GM23338 (cell line): ENCODE measurements around the gene PARVB. TPM values are rescaled to one million over a fixed set of nuclear protein-coding genes. Genes with fewer than 3 reads are reported as not detected.

ENCODE experiments used
- ATAC-seq: fragments of 200-7000 bp; cut with Tn5 transposase; 3 replicates; pipeline ENCODE4 v1.9.1; 2020
- DNase-seq: peaks from one replicate; pipeline ENCODE4 v3.0.0-alpha.2; 2015; ENCODE audit warnings: low spot score
- H2AFZ ChIP-seq: fragments of 200-600 bp; sonication (generic); 2 replicates; pipeline ENCODE4 v1.8.0; 2016; ENCODE audit warnings: antibody characterized with exemption, mild to moderate bottlenecking, moderate library complexity
- H3F3A ChIP-seq: fragments of 200-600 bp; sonication (generic); replicated peaks from 2 replicates; pipeline ENCODE4 v1.8.0; 2017; ENCODE audit warnings: antibody characterized with exemption, mixed run types, low read depth
- H3K27ac ChIP-seq: fragments of 200-600 bp; sonication (generic); 2 replicates; pipeline ENCODE4 v1.6.1; 2016; ENCODE audit warnings: low read depth
- H3K27me3 ChIP-seq: fragments of 200-600 bp; sonication (generic); 2 replicates; pipeline ENCODE4 v1.8.0; 2016; ENCODE audit warnings: mild to moderate bottlenecking, mixed run types, moderate library complexity; ENCODE audit not compliant: insufficient read depth
- H3K36me3 ChIP-seq: fragments of 200-600 bp; sonication (generic); 2 replicates; pipeline ENCODE4 v1.8.0; 2016; ENCODE audit warnings: mild to moderate bottlenecking; ENCODE audit not compliant: insufficient read depth
- H3K4me1 ChIP-seq: fragments of 200-600 bp; sonication (generic); 2 replicates; pipeline ENCODE4 v1.8.0; 2016; ENCODE audit warnings: mild to moderate bottlenecking, moderate library complexity; ENCODE audit not compliant: insufficient read depth
- H3K4me2 ChIP-seq: fragments of 200-600 bp; sonication (generic); 2 replicates; pipeline ENCODE4 v1.7.1; 2017; ENCODE audit warnings: mixed run types
- H3K4me3 ChIP-seq: fragments of 200-600 bp; sonication (generic); 2 replicates; pipeline ENCODE4 v1.6.1; 2016; ENCODE audit warnings: mixed run types
- H3K79me2 ChIP-seq: fragments of 200-600 bp; sonication (generic); replicated peaks from 2 replicates; pipeline ENCODE4 v1.8.0; 2017; ENCODE audit warnings: mild to moderate bottlenecking; ENCODE audit not compliant: insufficient read depth
- H3K9me2 ChIP-seq: fragments of 200-600 bp; sonication (generic); 2 replicates; pipeline ENCODE4 v1.8.0; 2017; ENCODE audit not compliant: insufficient read depth
- H4K20me1 ChIP-seq: fragments of 200-600 bp; sonication (generic); replicated peaks from 2 replicates; pipeline ENCODE4 v1.8.0; 2017; ENCODE audit warnings: mild to moderate bottlenecking; ENCODE audit not compliant: insufficient read depth
- H3K27ac Mint-ChIP-seq: 2 replicates; pipeline ENCODE4 v1.8.0; 2020; ENCODE audit warnings: inconsistent platforms, mild to moderate bottlenecking, moderate library complexity, mixed read lengths
- H3K27me3 Mint-ChIP-seq: 3 replicates; pipeline ENCODE4 v1.8.0; 2022; ENCODE audit warnings: low read depth, mild to moderate bottlenecking, moderate library complexity, mixed read lengths, inconsistent platforms; ENCODE audit not compliant: insufficient read depth, poor library complexity
- H3K36me3 Mint-ChIP-seq: 3 replicates; pipeline ENCODE4 v1.8.0; 2021; ENCODE audit warnings: low read depth, mild to moderate bottlenecking, inconsistent platforms, moderate library complexity, mixed read lengths
- H3K4me1 Mint-ChIP-seq: 3 replicates; pipeline ENCODE4 v1.8.0; 2020; ENCODE audit warnings: mild to moderate bottlenecking, inconsistent platforms, mixed read lengths
- H3K4me3 Mint-ChIP-seq: 3 replicates; pipeline ENCODE4 v1.8.0; 2021; ENCODE audit warnings: moderate library complexity, mild to moderate bottlenecking, inconsistent platforms, mixed read lengths
- H3K9me3 Mint-ChIP-seq: 3 replicates; pipeline ENCODE4 v1.8.0; 2020; ENCODE audit warnings: moderate library complexity, mild to moderate bottlenecking, inconsistent platforms, mixed read lengths
- CREB1 ChIP-seq: fragments of 250-450 bp; sonication (Bioruptor Pico); IDR thresholded peaks from 2 replicates; pipeline ENCODE4 v1.5.0; 2020; ENCODE audit warnings: low read depth, mild to moderate bottlenecking, moderate library complexity
- CTCF ChIP-seq, 2 experiments: fragments of 200-600 bp in 1 of 2; sonication (generic) in 1 of 2; conservative IDR thresholded peaks; 2 replicates each; pipeline versions ENCODE4 v1.5.1 to v1.6.1; 2016 to 2017; ENCODE audit warnings: antibody characterized with exemption in 2 of 2, low read depth in 2 of 2, mild to moderate bottlenecking in 2 of 2, moderate library complexity in 1 of 2
- EZH2 ChIP-seq: fragments of 200-600 bp; sonication (generic); IDR thresholded peaks from one replicate; pipeline ENCODE4 v1.8.0; 2017; ENCODE audit warnings: antibody characterized with exemption, mild to moderate bottlenecking, low read depth; ENCODE audit not compliant: unreplicated experiment
- EZH2phosphoT487 ChIP-seq: fragments of 200-600 bp; sonication (generic); IDR thresholded peaks from one replicate; pipeline ENCODE4 v1.8.1; 2018; ENCODE audit warnings: antibody characterized with exemption; ENCODE audit not compliant: unreplicated experiment
- JUNB ChIP-seq: IDR thresholded peaks from one replicate; pipeline ENCODE4 v1.6.1; 2016; ENCODE audit warnings: antibody characterized with exemption; ENCODE audit not compliant: unreplicated experiment
- NANOG ChIP-seq: IDR thresholded peaks from 2 replicates; pipeline ENCODE4 v1.6.1; 2016; ENCODE audit warnings: antibody characterized with exemption, borderline replicate concordance
- POLR2AphosphoS5 ChIP-seq: IDR thresholded peaks from 2 replicates; pipeline ENCODE4 v1.6.1; 2016; ENCODE audit warnings: antibody characterized with exemption, low read depth
- ZNF114 ChIP-seq: fragments of 250-450 bp; sonication (Bioruptor Pico); IDR thresholded peaks from 2 replicates; pipeline ENCODE4 v1.5.0; 2020; ENCODE audit warnings: mild to moderate bottlenecking, moderate library complexity
- ZNF331 ChIP-seq: fragments of 250-450 bp; sonication (Bioruptor Pico); IDR thresholded peaks from 2 replicates; pipeline ENCODE4 v1.5.0; 2020; ENCODE audit warnings: low read depth, mild to moderate bottlenecking, moderate library complexity
- polyA plus RNA-seq: library from polyadenylated mRNA; unstranded; fragments of >200 nt; fragmentation: Nextera tagmentation; extraction: Ambion mirVana; gene quantifications from 2 replicates; pipeline ENCODE4 v1.2.1, GENCODE V29; 2016
- total RNA-seq: library from RNA; depleted of rRNA; stranded (reverse); fragments of >200 nt; shearing (Covaris generic); gene quantifications from 2 replicates; pipeline ENCODE4 v1.2.3, GENCODE V29; 2014
- TF ChIP-seq, protein P1 (sequence below): IDR thresholded peaks from one replicate; pipeline ENCODE4 v1.6.1; 2018; ENCODE audit warnings: antibody characterized with exemption; ENCODE audit not compliant: unreplicated experiment

PARVB gene
- total and polyA plus RNA-seq, 2 experiments from 2014 or later = 4.3 to 7.7 TPM

- H3K4me3 Mint-ChIP-seq = no peak overlapping the region
- Histone ChIP-seq H3K4me1 (no peaks in the 10 kb centered on the region), H3K4me2 (no peak overlapping the region), H3K4me3 (no peak overlapping the region), H3K27ac (no peak overlapping the region), H3F3A (0 out of 2 replicates have a peak, but pooled peaks cover 4% of the 10 kb centered on the region), H3K36me3 (peaks cover 5% of the 10 kb centered on the region; the same call in 1 of the 2 replicates), H3K79me2 (no peaks in the 10 kb centered on the region), H3K9me2 (no peaks in the 10 kb centered on the region), H2AFZ (no peak overlapping the region), H3K27me3 (no peaks in the 10 kb centered on the region), H4K20me1 (no peaks in the 10 kb centered on the region; the same call in none of the 2 replicates)
- no peaks in the 10 kb centered on the region for H3K9me3 Mint-ChIP-seq
- peaks cover 6% of the 10 kb centered on the region for H3K27me3 Mint-ChIP-seq
- no peak for DNase-seq
- ATAC-seq = no peak
- H3K36me3 Mint-ChIP-seq = peaks cover 70% of the 10 kb centered on the region
- H3K4me1 Mint-ChIP-seq = peaks cover 3% of the 10 kb centered on the region; the same call in 2 of the 3 replicates
- no peak overlapping the region for H3K27ac Mint-ChIP-seq
- TF ChIP-seq ZNF331 (CRISPR knock-in tag) = no peak
- no peak for TF ChIP-seq EZH2
- no peak for TF ChIP-seq POLR2AphosphoS5
- TF ChIP-seq, protein P1, sequence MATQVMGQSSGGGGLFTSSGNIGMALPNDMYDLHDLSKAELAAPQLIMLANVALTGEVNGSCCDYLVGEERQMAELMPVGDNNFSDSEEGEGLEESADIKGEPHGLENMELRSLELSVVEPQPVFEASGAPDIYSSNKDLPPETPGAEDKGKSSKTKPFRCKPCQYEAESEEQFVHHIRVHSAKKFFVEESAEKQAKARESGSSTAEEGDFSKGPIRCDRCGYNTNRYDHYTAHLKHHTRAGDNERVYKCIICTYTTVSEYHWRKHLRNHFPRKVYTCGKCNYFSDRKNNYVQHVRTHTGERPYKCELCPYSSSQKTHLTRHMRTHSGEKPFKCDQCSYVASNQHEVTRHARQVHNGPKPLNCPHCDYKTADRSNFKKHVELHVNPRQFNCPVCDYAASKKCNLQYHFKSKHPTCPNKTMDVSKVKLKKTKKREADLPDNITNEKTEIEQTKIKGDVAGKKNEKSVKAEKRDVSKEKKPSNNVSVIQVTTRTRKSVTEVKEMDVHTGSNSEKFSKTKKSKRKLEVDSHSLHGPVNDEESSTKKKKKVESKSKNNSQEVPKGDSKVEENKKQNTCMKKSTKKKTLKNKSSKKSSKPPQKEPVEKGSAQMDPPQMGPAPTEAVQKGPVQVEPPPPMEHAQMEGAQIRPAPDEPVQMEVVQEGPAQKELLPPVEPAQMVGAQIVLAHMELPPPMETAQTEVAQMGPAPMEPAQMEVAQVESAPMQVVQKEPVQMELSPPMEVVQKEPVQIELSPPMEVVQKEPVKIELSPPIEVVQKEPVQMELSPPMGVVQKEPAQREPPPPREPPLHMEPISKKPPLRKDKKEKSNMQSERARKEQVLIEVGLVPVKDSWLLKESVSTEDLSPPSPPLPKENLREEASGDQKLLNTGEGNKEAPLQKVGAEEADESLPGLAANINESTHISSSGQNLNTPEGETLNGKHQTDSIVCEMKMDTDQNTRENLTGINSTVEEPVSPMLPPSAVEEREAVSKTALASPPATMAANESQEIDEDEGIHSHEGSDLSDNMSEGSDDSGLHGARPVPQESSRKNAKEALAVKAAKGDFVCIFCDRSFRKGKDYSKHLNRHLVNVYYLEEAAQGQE = no peak
- TF ChIP-seq EZH2phosphoT487 = no peak
These were observed 35.1 kb upstream of the PARVB start for GRCh38 chr22:43988960-43989359.

DNA sequence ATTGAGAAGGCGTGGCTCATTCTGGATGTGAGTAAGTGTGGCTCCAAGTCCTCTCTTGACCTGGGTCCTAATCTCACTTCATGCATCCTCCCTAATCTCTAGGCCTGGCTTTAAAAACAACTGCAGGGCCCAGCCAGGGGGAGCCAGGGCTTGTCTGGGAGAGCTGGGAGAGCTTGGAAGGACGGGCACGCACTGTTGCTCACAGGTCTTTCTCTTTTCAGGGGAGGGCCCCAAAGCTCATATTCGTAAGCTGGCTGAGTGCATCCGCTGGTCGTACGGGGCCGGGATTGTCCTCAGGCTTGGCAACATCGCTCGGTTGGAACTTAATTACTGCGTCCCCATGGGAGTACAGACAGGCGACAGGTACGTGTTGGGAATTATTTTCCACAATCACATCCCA, 34.1 kb upstream of the PARVB start:
- H3K4me3 Mint-ChIP-seq = no peak overlapping the region
- TF ChIP-seq NANOG = no peak
- no peak for TF ChIP-seq CTCF (conservative IDR thresholded peaks at IDR 0.05; ENCODE audit: low read depth in 2 of 2)
- TF ChIP-seq JUNB = no peak
- TF ChIP-seq, protein P1 = no peak
- TF ChIP-seq CREB1 = no peak
- no peak for TF ChIP-seq ZNF114
- TF ChIP-seq EZH2phosphoT487 = no peak
- no peak for TF ChIP-seq POLR2AphosphoS5

More for the DNA sequence above, 34.1 kb upstream of the PARVB start:
- H3K4me3 ChIP-seq = no peak overlapping the region
- Mint-ChIP-seq H3K27me3 (peaks cover 7% of the 10 kb centered on the region), H3K9me3 (no peaks in the 10 kb centered on the region), H3K4me1 (peaks cover 3% of the 10 kb centered on the region; the same call in 2 of the 3 replicates), H3K36me3 (peaks cover 72% of the 10 kb centered on the region), H3K27ac (no peak overlapping the region)
- no peaks in the 10 kb centered on the region; the same call in none of the 2 replicates for H4K20me1 ChIP-seq
- H3K27me3 ChIP-seq = no peaks in the 10 kb centered on the region
- H3K4me2 ChIP-seq = no peak overlapping the region
- H3F3A ChIP-seq = 0 out of 2 replicates have a peak, but pooled peaks cover 4% of the 10 kb centered on the region
- no peaks in the 10 kb centered on the region for H3K4me1 ChIP-seq
- DNase-seq = no peak
- ATAC-seq = no peak
- H3K36me3 ChIP-seq = peaks cover under 1% of the 10 kb centered on the region; the same call in 1 of the 2 replicates
- 0 out of 2 replicates have a peak, but pooled peaks cover 3% of the 10 kb centered on the region for H3K79me2 ChIP-seq
- H2AFZ ChIP-seq = no peak overlapping the region
- no peaks in the 10 kb centered on the region for H3K9me2 ChIP-seq
- no peak overlapping the region for H3K27ac ChIP-seq
